Gastrocnemius medialis (tissue), 4 donors: ENCODE results near the gene IGSF21. TPM values are rescaled to one million over a fixed set of nuclear protein-coding genes. Genes with fewer than 3 reads are reported as not detected.
"Not testable (repeated sequence)": the region's sequence is repeated elsewhere in the genome, so short reads cannot be mapped to it uniquely, and the experiment has no call there.

Experiments
- ATAC-seq, 2 donors: fragments of 150-250 bp; one replicate each; pipeline ENCODE4 v1.9.1; 2016
- DNase-seq, 2 donors: peaks; one replicate each; pipeline ENCODE4 v3.0.0-alpha.2; 2019
- H3K27ac ChIP-seq, 4 donors: fragments of 200-600 bp; sonication (generic); 1 replicate in 1 of 4; 2 replicates in 3 of 4; pipeline ENCODE4 v1.5.1; 2016 to 2018; ENCODE audit warnings: mild to moderate bottlenecking in 2 of 4, moderate library complexity in 1 of 4
- H3K27me3 ChIP-seq, 3 donors: fragments of 200-600 bp; sonication (generic) in 2 of 3; 1 replicate in 1 of 3; 2 replicates in 2 of 3; pipeline versions ENCODE4 v1.5.1 to v1.6.0; 2016 to 2019; ENCODE audit warnings: mild to moderate bottlenecking in 1 of 3, moderate library complexity in 1 of 3
- H3K36me3 ChIP-seq, 2 donors: fragments of 200-600 bp; sonication (generic) in 1 of 2; one replicate each; pipeline ENCODE4 v1.5.1; 2017 to 2018
- H3K4me1 ChIP-seq, 2 donors: fragments of 200-600 bp; sonication (generic) in 1 of 2; one replicate each; pipeline ENCODE4 v1.5.1; 2016 to 2017; ENCODE audit warnings: mild to moderate bottlenecking in 2 of 2
- H3K4me3 ChIP-seq, 4 donors: fragments of 200-600 bp; sonication (generic) in 3 of 4; 1 replicate in 1 of 4; 2 replicates in 3 of 4; pipeline ENCODE4 v1.5.1; 2016 to 2019; ENCODE audit warnings: mild to moderate bottlenecking in 2 of 4
- H3K9me3 ChIP-seq, 3 donors: fragments of 200-600 bp; sonication (generic) in 2 of 3; 1 replicate in 1 of 3; 2 replicates in 2 of 3; pipeline ENCODE4 v1.5.1; 2016 to 2019
- CTCF ChIP-seq, 5 experiments: fragments of 450-650 bp in 3 of 5; fragments of 200-600 bp in 2 of 5; sonication (generic) in 2 of 5; IDR thresholded peaks in 4 of 5; conservative IDR thresholded peaks in 1 of 5; 1 replicate in 4 of 5; 2 replicates in 1 of 5; pipeline ENCODE4 v1.5.1; 2016 to 2019; ENCODE audit warnings: antibody characterized with exemption in 5 of 5, mild to moderate bottlenecking in 3 of 5, moderate library complexity in 3 of 5
- POLR2A ChIP-seq, 2 donors: fragments of 450-650 bp; IDR thresholded peaks; one replicate each; pipeline ENCODE4 v1.6.1; 2017; ENCODE audit warnings: antibody characterized with exemption in 2 of 2, mild to moderate bottlenecking in 2 of 2, moderate library complexity in 2 of 2
- in situ Hi-C, 4 donors: fragments of 200-750 bp; cut with MboI; loops; one replicate each; pipeline versions ENCODE4 v1.15.0 to v1.8.0; 2017; ENCODE audit warnings: low sequenced_read_pairs in 4 of 4
- intact Hi-C: fragments of 100-400 bp; cut with DNase I; formaldehyde crosslinking; loops from one replicate; pipeline ENCODE4 v1.15.1; 2023; ENCODE audit warnings: low total_unique reads
- total RNA-seq, 4 donors: library from RNA; depleted of rRNA; stranded (reverse); fragments of >200 nt; gene quantifications; one replicate each; pipeline versions ENCODE4 v1.1.0 to v1.2.3, GENCODE V29; 2016

IGSF21 gene
- total RNA-seq, 4 donors from 2014 or later: 0.32 to 0.66 (median 0.53) TPM

GRCh38 chr1:18360251-18360650 is 252.7 kb downstream of the IGSF21 start:
- no peaks in the 10 kb centered on the region for H3K4me1 ChIP-seq
- in situ Hi-C loops: no loop called here

GRCh38 chr1:18362150-18362549 is 254.6 kb downstream of the IGSF21 start:
- in situ Hi-C loops: no loop called here
- TF ChIP-seq POLR2A (IDR thresholded peaks at IDR 0.05) (no peak), CTCF (IDR thresholded peaks at IDR 0.05 in 4 of 5, conservative IDR thresholded peaks at IDR 0.05 in 1 of 5) (no peak)
- Histone ChIP-seq H3K27me3 (peaks cover 0 to 24% (median 18%) of the 10 kb centered on the region in 3 donors), H3K9me3 (no peaks in the 10 kb centered on the region), H3K36me3 (no peaks in the 10 kb centered on the region), H3K4me3 (no peak overlapping the region), H3K4me1 (no peaks in the 10 kb centered on the region), H3K27ac (no peak overlapping the region)
- ATAC-seq (no peak), DNase-seq (no peak)
- intact Hi-C loops: no loop called here

More at GRCh38 chr1:18360251-18360650, 252.7 kb downstream of the IGSF21 start:
- intact Hi-C loops: no loop called here
- Histone ChIP-seq H3K27me3 (peaks cover 0 to 24% (median 18%) of the 10 kb centered on the region in 3 donors), H3K4me3 (no peak overlapping the region), H3K36me3 (no peaks in the 10 kb centered on the region), H3K9me3 (no peaks in the 10 kb centered on the region), H3K27ac (no peak overlapping the region)
- TF ChIP-seq CTCF (IDR thresholded peaks at IDR 0.05 in 4 of 5, conservative IDR thresholded peaks at IDR 0.05 in 1 of 5) (no peak), POLR2A (IDR thresholded peaks at IDR 0.05) (no peak)
- DNase-seq (no peak), ATAC-seq (no peak)

GRCh38 chr1:18363436-18363835 is 255.8 kb downstream of the IGSF21 start:
- Histone ChIP-seq H3K4me3 (no peak overlapping the region), H3K36me3 (no peaks in the 10 kb centered on the region), H3K9me3 (no peaks in the 10 kb centered on the region), H3K27me3 (peaks cover 0 to 24% (median 18%) of the 10 kb centered on the region in 3 donors), H3K27ac (no peak overlapping the region), H3K4me1 (no peaks in the 10 kb centered on the region)
- TF ChIP-seq CTCF (IDR thresholded peaks at IDR 0.05 in 4 of 5, conservative IDR thresholded peaks at IDR 0.05 in 1 of 5) (no peak), POLR2A (IDR thresholded peaks at IDR 0.05) (no peak)
- in situ Hi-C loops (no loop called here), intact Hi-C loops (no loop called here)
- ATAC-seq: no peak
- DNase-seq: no peak

- in situ Hi-C loops (no loop called here), intact Hi-C loops (no loop called here)
- Histone ChIP-seq H3K27me3 (peaks cover 0 to 18% (median 16%) of the 10 kb centered on the region in 3 donors), H3K4me1 (no peaks in the 10 kb centered on the region), H3K36me3 (no peaks in the 10 kb centered on the region), H3K9me3 (no peaks in the 10 kb centered on the region), H3K4me3 (no peak overlapping the region), H3K27ac (no peak overlapping the region)
- ATAC-seq (no peak), DNase-seq (no peak)
- TF ChIP-seq POLR2A (IDR thresholded peaks at IDR 0.05): no peak
- TF ChIP-seq CTCF (IDR thresholded peaks at IDR 0.05 in 4 of 5, conservative IDR thresholded peaks at IDR 0.05 in 1 of 5): no peak
Measured at GRCh38 chr1:18365099-18365705, 257.6 kb downstream of the IGSF21 start.

- not testable (repeated sequence) for H3K4me1 ChIP-seq
Measured at GRCh38 chr1:18372505-18372904, 264.9 kb downstream of the IGSF21 start.

More at GRCh38 chr1:18372505-18372904, 264.9 kb downstream of the IGSF21 start:
- H3K9me3 ChIP-seq, ATAC-seq, H3K4me3 ChIP-seq, H3K36me3 ChIP-seq, H3K27me3 ChIP-seq, H3K27ac ChIP-seq, in situ Hi-C loops, intact Hi-C loops, DNase-seq: not testable (repeated sequence)
